C4-2B (cell line): ENCODE measurements around the gene VDAC1.
A peak's percentile ranks its signal among the peaks of the same experiment; 100 is the strongest.

Source experiments
- H3K27ac ChIP-seq: fragments of 450-650 bp; 2 replicates; pipeline ENCODE4 v1.5.1; 2017
- ZFX ChIP-seq: fragments of 450-650 bp; IDR thresholded peaks from 2 replicates; pipeline ENCODE4 v1.6.1; 2017
- TF ChIP-seq, protein P1 (sequence below): fragments of 450-650 bp; conservative IDR thresholded peaks from 2 replicates; pipeline ENCODE4 v1.5.1; 2017; ENCODE audit warnings: mild to moderate bottlenecking

Gene VDAC1

DNA sequence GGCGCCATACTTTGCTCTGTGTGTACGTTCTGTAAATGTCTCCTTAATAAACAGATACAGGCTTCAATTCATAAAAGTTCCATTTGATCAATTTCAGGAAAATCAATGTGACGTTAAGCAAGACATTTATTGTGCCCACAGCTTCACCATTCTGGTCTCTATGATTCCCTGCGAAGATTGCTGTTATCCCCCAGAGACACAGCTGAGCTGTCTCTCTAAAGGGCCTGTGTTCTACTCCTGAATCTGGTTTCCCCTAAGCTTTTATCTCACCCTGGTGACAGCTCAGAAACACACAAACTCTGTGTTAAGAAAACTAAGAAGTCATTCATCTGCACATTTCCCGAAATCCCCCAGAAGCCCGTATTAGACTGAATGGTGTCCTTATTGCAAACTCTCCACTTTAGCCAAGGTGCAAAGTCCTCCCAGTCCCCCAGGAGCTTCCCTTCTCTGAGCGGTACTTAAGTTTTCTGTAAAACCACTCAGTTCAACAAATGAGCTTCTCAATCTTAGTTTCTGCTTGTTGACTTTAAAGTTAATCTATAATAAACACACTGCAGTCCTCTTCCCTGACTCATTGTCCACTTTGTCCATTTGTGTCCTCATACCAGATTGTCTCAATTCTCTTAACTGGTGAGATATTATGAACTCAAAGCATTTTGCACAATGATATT is 35.0 kb downstream of the VDAC1 start:
- H3K27ac ChIP-seq, result no peak overlapping the region
- TF ChIP-seq, protein P1, sequence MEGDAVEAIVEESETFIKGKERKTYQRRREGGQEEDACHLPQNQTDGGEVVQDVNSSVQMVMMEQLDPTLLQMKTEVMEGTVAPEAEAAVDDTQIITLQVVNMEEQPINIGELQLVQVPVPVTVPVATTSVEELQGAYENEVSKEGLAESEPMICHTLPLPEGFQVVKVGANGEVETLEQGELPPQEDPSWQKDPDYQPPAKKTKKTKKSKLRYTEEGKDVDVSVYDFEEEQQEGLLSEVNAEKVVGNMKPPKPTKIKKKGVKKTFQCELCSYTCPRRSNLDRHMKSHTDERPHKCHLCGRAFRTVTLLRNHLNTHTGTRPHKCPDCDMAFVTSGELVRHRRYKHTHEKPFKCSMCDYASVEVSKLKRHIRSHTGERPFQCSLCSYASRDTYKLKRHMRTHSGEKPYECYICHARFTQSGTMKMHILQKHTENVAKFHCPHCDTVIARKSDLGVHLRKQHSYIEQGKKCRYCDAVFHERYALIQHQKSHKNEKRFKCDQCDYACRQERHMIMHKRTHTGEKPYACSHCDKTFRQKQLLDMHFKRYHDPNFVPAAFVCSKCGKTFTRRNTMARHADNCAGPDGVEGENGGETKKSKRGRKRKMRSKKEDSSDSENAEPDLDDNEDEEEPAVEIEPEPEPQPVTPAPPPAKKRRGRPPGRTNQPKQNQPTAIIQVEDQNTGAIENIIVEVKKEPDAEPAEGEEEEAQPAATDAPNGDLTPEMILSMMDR, result no peak
- no peak for TF ChIP-seq ZFX

DNA sequence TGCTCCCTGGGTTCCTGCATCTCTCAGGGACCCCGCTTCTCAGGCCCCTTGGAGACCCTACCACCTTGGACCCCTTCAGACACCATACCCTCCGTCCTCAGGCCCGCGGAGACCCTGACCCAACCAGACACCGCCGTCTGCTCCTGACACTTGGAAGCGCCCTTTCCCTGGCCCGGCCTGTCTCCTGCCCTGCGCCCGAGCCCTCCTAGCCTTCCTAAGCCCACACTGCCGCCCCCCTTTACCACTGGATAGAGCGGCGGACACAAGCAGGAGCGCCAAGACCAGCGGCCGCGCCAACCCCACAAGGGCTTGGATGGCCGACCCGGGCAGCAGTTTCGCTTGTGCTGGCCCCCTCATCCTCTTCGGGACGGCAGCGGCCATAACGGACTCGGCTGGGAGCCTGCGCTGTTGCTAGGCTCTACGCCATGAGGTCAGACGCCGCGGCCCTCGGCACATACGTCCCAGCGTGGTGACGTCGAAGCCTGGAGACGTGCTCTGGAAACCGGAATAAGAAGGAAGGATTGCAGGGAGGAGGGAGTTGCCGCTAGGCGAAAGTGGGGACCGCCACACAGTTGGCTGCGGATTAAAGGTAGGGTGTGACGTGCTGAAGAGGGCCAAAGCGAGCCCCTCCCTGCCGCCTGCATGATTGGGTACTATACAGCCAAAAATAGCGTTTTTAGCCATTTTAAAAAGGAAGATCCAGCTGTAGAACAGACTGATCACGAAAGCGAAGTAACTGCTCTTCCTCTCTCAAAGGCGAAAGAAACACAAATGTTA is 36.4 kb downstream of the VDAC1 start, which contains the start of gene C5orf15:
TSS of gene C5orf15 (minus strand) at position 422 of the 777 bp plus-strand sequence. CDS start at position 381, 41 bp downstream.
- peak within 1 kb of the TSS; percentile 77 for H3K27ac ChIP-seq
- TF ChIP-seq ZFX, result peak; percentile 78
- TF ChIP-seq, protein P1, result no peak

DNA sequence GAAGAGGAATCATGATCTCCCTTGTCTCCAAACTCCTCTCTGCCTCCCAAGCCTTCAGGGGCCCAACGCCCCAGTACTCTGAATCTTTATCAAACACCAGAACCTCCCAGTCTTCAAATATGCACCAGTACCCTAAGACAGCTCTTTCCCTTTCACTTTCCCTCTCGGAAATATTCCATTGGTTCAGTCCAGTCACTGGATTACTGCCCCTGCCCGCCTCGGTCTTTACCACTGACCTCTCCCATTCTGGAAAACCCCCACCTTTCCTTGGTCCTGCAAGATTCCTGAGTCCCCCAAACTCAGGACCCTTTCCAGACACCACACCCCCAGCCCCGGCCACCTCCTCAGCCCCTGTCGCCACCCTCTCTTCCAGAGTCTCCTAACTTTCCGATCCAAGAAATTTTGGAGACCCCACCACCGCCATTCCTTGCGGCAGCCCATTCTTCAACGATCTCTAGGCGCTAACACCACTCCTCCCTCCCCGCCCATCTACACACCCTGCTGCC is 37.0 kb downstream of the VDAC1 start:
- peak overlapping the region; percentile 77 for H3K27ac ChIP-seq
- TF ChIP-seq ZFX, result no peak
- TF ChIP-seq, protein P1, result no peak

DNA sequence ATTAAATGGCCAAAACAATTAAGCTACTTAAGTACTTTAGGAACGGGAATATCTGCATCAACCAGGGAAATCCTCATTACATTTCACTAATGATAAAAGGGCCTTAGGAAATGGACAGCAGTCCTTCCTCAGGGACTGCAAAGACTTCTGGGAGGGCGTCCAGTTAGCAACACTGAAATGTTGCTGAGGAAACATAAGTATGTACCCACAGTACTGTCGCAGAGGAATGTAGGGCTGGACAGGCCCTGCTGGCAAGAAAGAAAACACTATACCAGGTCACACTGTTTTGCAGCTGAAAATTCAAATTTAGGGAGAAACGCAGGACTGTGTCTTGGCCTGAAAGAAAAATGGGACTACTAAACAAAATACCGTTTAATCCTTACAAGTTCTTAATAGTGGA is 37.7 kb downstream of the VDAC1 start:
- H3K27ac ChIP-seq, result no peak overlapping the region
- no peak for TF ChIP-seq ZFX
- TF ChIP-seq, protein P1, result no peak

DNA sequence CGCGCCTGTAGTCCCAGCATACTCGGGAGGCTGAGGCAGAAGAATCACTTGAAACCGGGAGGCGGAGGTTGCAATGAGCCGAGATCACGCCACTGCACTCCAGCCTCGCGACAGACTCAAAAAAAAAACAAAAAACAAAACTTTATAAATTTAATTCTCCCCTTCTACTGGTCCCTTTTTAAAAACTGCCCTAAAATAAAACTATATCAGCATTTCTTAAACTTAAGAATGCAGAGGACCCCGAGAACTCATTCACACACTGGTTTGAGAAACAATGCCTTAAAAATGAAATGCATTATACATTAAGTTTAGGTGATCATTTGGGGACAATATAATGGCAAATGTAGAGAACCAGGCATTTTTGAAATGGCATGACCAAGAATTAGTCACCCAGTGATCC is 38.7 kb downstream of the VDAC1 start:
- H3K27ac ChIP-seq, result no peak overlapping the region
- no peak for TF ChIP-seq ZFX
- TF ChIP-seq, protein P1, result no peak

DNA sequence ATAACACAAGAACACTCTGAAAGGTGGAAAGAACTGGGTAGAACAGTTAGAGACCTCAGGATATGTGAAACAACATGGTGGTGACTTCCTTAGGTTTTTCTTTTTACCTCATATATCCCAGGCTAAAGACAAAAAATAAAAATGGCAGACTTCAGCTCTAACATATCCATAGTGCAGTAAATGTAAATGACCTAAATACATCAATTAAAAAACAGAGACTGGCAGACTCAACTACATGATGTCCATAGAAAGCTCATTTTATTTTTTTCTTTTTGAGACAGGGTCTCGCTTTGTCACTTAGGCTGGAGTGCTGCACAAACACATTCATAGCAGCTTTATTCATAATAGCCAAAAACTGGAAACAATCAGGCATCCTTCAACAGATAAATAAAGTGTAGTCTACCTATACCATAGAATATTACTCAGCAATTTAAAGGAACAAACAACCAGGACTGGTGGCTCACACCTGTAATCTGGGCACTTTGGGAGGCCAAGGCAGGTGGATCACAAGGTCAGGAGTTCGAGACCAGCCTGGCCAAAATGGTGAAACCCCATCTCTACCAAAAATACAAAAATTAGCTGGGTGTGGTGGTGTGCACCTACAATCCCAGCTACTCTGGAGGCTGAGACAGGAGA is 41.2 kb downstream of the VDAC1 start:
- no peak for TF ChIP-seq ZFX
- TF ChIP-seq, protein P1, result no peak
- no peak overlapping the region for H3K27ac ChIP-seq
